Naive thymus-derived CD8-positive, alpha-beta T cell (primary cell): ENCODE results near the gene NRXN3. TPM values are rescaled to one million over a fixed set of nuclear protein-coding genes. Genes with fewer than 3 reads are reported as not detected.

Source experiments
- ATAC-seq, 2 donors: fragments of 150-1000 bp; cut with Tn5 transposase in 1 of 2; sonication (Bioruptor Pico), chemical (Tn5 transposase) in 1 of 2; 1 replicate in 1 of 2; 2 replicates in 1 of 2; pipeline ENCODE4 v1.10.0; 2021; ENCODE audit warnings: mild to moderate bottlenecking in 2 of 2, moderate library complexity in 2 of 2
- POLR2A ChIA-PET: fragments of 350-600 bp; sonication (Branson Sonifier 250); formaldehyde crosslinking; loops from one replicate; lab custom pipeline; 2021; ENCODE audit warnings: antibody characterized with exemption; lab: Charles Lee
- DNase-seq, 10 donors: peaks; one replicate each; pipeline versions ENCODE4 v3.0.0 to v3.0.0-alpha.2; 2020 to 2022
- H3K27ac Mint-ChIP-seq, 10 donors: one replicate each; pipeline ENCODE4 v1.8.0; 2020 to 2022; ENCODE audit warnings: mild to moderate bottlenecking in 10 of 10, mixed read lengths in 10 of 10, moderate library complexity in 4 of 10, inconsistent platforms in 1 of 10
- H3K27me3 Mint-ChIP-seq, 5 donors: one replicate each; pipeline ENCODE4 v1.8.0; 2021 to 2022; ENCODE audit warnings: mixed read lengths in 5 of 5
- H3K36me3 Mint-ChIP-seq, 3 donors: one replicate each; pipeline ENCODE4 v1.8.0; 2020 to 2022; ENCODE audit warnings: mixed read lengths in 3 of 3, mild to moderate bottlenecking in 2 of 3, inconsistent platforms in 1 of 3
- H3K4me1 Mint-ChIP-seq, 4 donors: one replicate each; pipeline ENCODE4 v1.8.0; 2021 to 2022; ENCODE audit warnings: mixed read lengths in 4 of 4
- H3K4me3 Mint-ChIP-seq, 10 donors: one replicate each; pipeline ENCODE4 v1.8.0; 2020 to 2022; ENCODE audit warnings: mild to moderate bottlenecking in 10 of 10, mixed read lengths in 10 of 10, moderate library complexity in 6 of 10, inconsistent platforms in 1 of 10
- H3K9me3 Mint-ChIP-seq, 9 donors: one replicate each; pipeline ENCODE4 v1.8.0; 2020 to 2022; ENCODE audit warnings: mixed read lengths in 9 of 9, mild to moderate bottlenecking in 3 of 9, inconsistent platforms in 1 of 9, moderate library complexity in 1 of 9
- polyA plus RNA-seq, 3 donors: library from polyadenylated mRNA; unstranded; fragments of 300-500 nt; fragmentation: Illumina TruSeq; gene quantifications; one replicate each; pipeline ENCODE4 v1.2.3, GENCODE V29; 2021
- total RNA-seq, 8 experiments: library from RNA in 2 of 8; stranded (reverse) in 2 of 8; gene quantifications; one replicate each; pipeline ENCODE4 v1.2.3 and lab custom pipeline; 2021 to 2026

The NRXN3 gene
- total and polyA plus RNA-seq, 5 experiments from 2014 or later, result not detected

- Mint-ChIP-seq H3K36me3 (no peaks in the 10 kb centered on the region), H3K9me3 (peaks cover 0 to 24% (median 3%) of the 10 kb centered on the region in 9 donors), H3K4me1 (no peaks in the 10 kb centered on the region), H3K4me3 (no peak overlapping the region), H3K27ac (no peak overlapping the region), H3K27me3 (peaks cover 0 to 1% (median 0%) of the 10 kb centered on the region in 5 donors)
- POLR2A ChIA-PET, result no interaction called here
- ATAC-seq, result no peak
- DNase-seq, result no peak
Observed at GRCh38 chr14:79661752-79662151, 1491.6 kb downstream of the NRXN3 start.

GRCh38 chr14:79663453-79663852 is 1493.3 kb downstream of the NRXN3 start:
- Mint-ChIP-seq H3K27ac (no peak overlapping the region), H3K9me3 (peaks cover 0 to 24% (median 2%) of the 10 kb centered on the region in 9 donors), H3K4me3 (no peak overlapping the region), H3K27me3 (peaks cover 0 to 3% (median 0%) of the 10 kb centered on the region in 5 donors), H3K4me1 (no peaks in the 10 kb centered on the region), H3K36me3 (no peaks in the 10 kb centered on the region)
- ATAC-seq (no peak), DNase-seq (no peak)
- POLR2A ChIA-PET, result no interaction called here

GRCh38 chr14:79665556-79665955 is 1495.4 kb downstream of the NRXN3 start:
- ATAC-seq, result no peak
- Mint-ChIP-seq H3K27me3 (peaks cover 0 to 3% (median 0%) of the 10 kb centered on the region in 5 donors), H3K36me3 (no peaks in the 10 kb centered on the region), H3K27ac (no peak overlapping the region), H3K4me3 (no peak overlapping the region), H3K9me3 (peaks cover 0 to 24% (median 2%) of the 10 kb centered on the region in 9 donors), H3K4me1 (no peaks in the 10 kb centered on the region)
- POLR2A ChIA-PET, result no interaction called here
- no peak for DNase-seq

- peaks cover 0 to 3% (median 0%) of the 10 kb centered on the region in 5 donors for H3K27me3 Mint-ChIP-seq
Observed at GRCh38 chr14:79668951-79669350, 1498.8 kb downstream of the NRXN3 start.

GRCh38 chr14:79670811-79671210 is 1500.6 kb downstream of the NRXN3 start:
- ATAC-seq, result no peak
- POLR2A ChIA-PET, result no interaction called here
- Mint-ChIP-seq H3K4me3 (no peak overlapping the region), H3K9me3 (peaks cover 0 to 2% (median 0%) of the 10 kb centered on the region in 9 donors), H3K27ac (no peak overlapping the region), H3K27me3 (peaks cover 0 to 3% (median 0%) of the 10 kb centered on the region in 5 donors), H3K36me3 (no peaks in the 10 kb centered on the region), H3K4me1 (no peaks in the 10 kb centered on the region)
- DNase-seq, result no peak

More at GRCh38 chr14:79668951-79669350, 1498.8 kb downstream of the NRXN3 start:
- Mint-ChIP-seq H3K4me1 (no peaks in the 10 kb centered on the region), H3K27ac (peak overlapping the region in 1 of 10 donors; percentile 54), H3K36me3 (no peaks in the 10 kb centered on the region), H3K9me3 (peaks cover 0 to 3% (median 0%) of the 10 kb centered on the region in 9 donors), H3K4me3 (no peak overlapping the region)
- ATAC-seq (no peak), DNase-seq (no peak)
- POLR2A ChIA-PET, result no interaction called here

GRCh38 chr14:79680087-79680486 is 1509.9 kb downstream of the NRXN3 start:
- Mint-ChIP-seq H3K36me3 (no peaks in the 10 kb centered on the region), H3K4me3 (no peak overlapping the region), H3K4me1 (no peaks in the 10 kb centered on the region), H3K27me3 (peaks cover 0 to 3% (median 0%) of the 10 kb centered on the region in 5 donors), H3K27ac (no peak overlapping the region), H3K9me3 (peaks cover 0 to 11% (median 0%) of the 10 kb centered on the region in 9 donors)
- DNase-seq (no peak), ATAC-seq (no peak)
- POLR2A ChIA-PET, result no interaction called here

- peaks cover 0 to 3% (median 0%) of the 10 kb centered on the region in 9 donors for H3K9me3 Mint-ChIP-seq
Observed at GRCh38 chr14:79686196-79686595, 1516.0 kb downstream of the NRXN3 start.

GRCh38 chr14:79690960-79691359 is 1520.8 kb downstream of the NRXN3 start:
- no peak overlapping the region for H3K4me3 Mint-ChIP-seq

More at GRCh38 chr14:79686196-79686595, 1516.0 kb downstream of the NRXN3 start:
- no peak overlapping the region for H3K27ac Mint-ChIP-seq
- no peaks in the 10 kb centered on the region for H3K4me1 Mint-ChIP-seq
- H3K27me3 Mint-ChIP-seq, result peaks cover 0 to 3% (median 0%) of the 10 kb centered on the region in 5 donors
- no peak for DNase-seq
- no peak for ATAC-seq
- no peak overlapping the region for H3K4me3 Mint-ChIP-seq
- POLR2A ChIA-PET, result no interaction called here
- H3K36me3 Mint-ChIP-seq, result no peaks in the 10 kb centered on the region

GRCh38 chr14:79693935-79694334 is 1523.8 kb downstream of the NRXN3 start:
- POLR2A ChIA-PET, result no interaction called here
- H3K4me3 Mint-ChIP-seq, result no peak overlapping the region
- no peak for ATAC-seq
- no peak for DNase-seq
- no peak overlapping the region for H3K27ac Mint-ChIP-seq
- H3K36me3 Mint-ChIP-seq, result no peaks in the 10 kb centered on the region
- no peaks in the 10 kb centered on the region for H3K27me3 Mint-ChIP-seq
- no peaks in the 10 kb centered on the region for H3K4me1 Mint-ChIP-seq
- H3K9me3 Mint-ChIP-seq, result peaks cover 0 to 6% (median 0%) of the 10 kb centered on the region in 9 donors

More at GRCh38 chr14:79690960-79691359, 1520.8 kb downstream of the NRXN3 start:
- Mint-ChIP-seq H3K36me3 (no peaks in the 10 kb centered on the region), H3K4me1 (no peaks in the 10 kb centered on the region), H3K27ac (no peak overlapping the region), H3K27me3 (no peaks in the 10 kb centered on the region), H3K9me3 (no peaks in the 10 kb centered on the region)
- DNase-seq, result no peak
- ATAC-seq, result no peak
- POLR2A ChIA-PET, result no interaction called here

- no peaks in the 10 kb centered on the region for H3K4me1 Mint-ChIP-seq
- no peak overlapping the region for H3K4me3 Mint-ChIP-seq
- H3K27ac Mint-ChIP-seq, result no peak overlapping the region
- ATAC-seq (no peak), DNase-seq (no peak)
- POLR2A ChIA-PET, result no interaction called here
- no peaks in the 10 kb centered on the region for H3K27me3 Mint-ChIP-seq
- no peaks in the 10 kb centered on the region for H3K36me3 Mint-ChIP-seq
- peaks cover 0 to 6% (median 0%) of the 10 kb centered on the region in 9 donors for H3K9me3 Mint-ChIP-seq
Observed at GRCh38 chr14:79695307-79695706, 1525.1 kb downstream of the NRXN3 start.

- no peaks in the 10 kb centered on the region for H3K27me3 Mint-ChIP-seq
- DNase-seq (no peak), ATAC-seq (no peak)
- H3K27ac Mint-ChIP-seq, result no peak overlapping the region
- no peak overlapping the region for H3K4me3 Mint-ChIP-seq
- H3K36me3 Mint-ChIP-seq, result no peaks in the 10 kb centered on the region
- H3K4me1 Mint-ChIP-seq, result no peaks in the 10 kb centered on the region
- H3K9me3 Mint-ChIP-seq, result peaks cover 0 to 7% (median 0%) of the 10 kb centered on the region in 9 donors
- POLR2A ChIA-PET, result no interaction called here
Observed at GRCh38 chr14:79698298-79698711, 1528.1 kb downstream of the NRXN3 start.

- Mint-ChIP-seq H3K27ac (no peak overlapping the region), H3K9me3 (peaks cover 0 to 7% (median 0%) of the 10 kb centered on the region in 9 donors), H3K4me3 (no peak overlapping the region), H3K27me3 (no peaks in the 10 kb centered on the region), H3K36me3 (no peaks in the 10 kb centered on the region), H3K4me1 (no peaks in the 10 kb centered on the region)
- DNase-seq, result no peak
- ATAC-seq, result no peak
- POLR2A ChIA-PET, result no interaction called here
Observed at GRCh38 chr14:79699206-79699605, 1529.0 kb downstream of the NRXN3 start.

- H3K9me3 Mint-ChIP-seq, result peaks cover 0 to 9% (median 0%) of the 10 kb centered on the region in 9 donors
- no peak for ATAC-seq
- peaks cover 0 to 4% (median 0%) of the 10 kb centered on the region in 5 donors for H3K27me3 Mint-ChIP-seq
- POLR2A ChIA-PET, result no interaction called here
- H3K4me1 Mint-ChIP-seq, result no peaks in the 10 kb centered on the region
- no peak overlapping the region for H3K4me3 Mint-ChIP-seq
- H3K36me3 Mint-ChIP-seq, result no peaks in the 10 kb centered on the region
- no peak for DNase-seq
- no peak overlapping the region for H3K27ac Mint-ChIP-seq
Observed at GRCh38 chr14:79701371-79701770, 1531.2 kb downstream of the NRXN3 start.

GRCh38 chr14:79702197-79702596 is 1532.0 kb downstream of the NRXN3 start:
- Mint-ChIP-seq H3K4me1 (peaks cover 0 to 1% (median 0%) of the 10 kb centered on the region in 4 donors), H3K27me3 (peaks cover 0 to 4% (median 0%) of the 10 kb centered on the region in 5 donors), H3K9me3 (peaks cover 0 to 11% (median 2%) of the 10 kb centered on the region in 9 donors), H3K36me3 (no peaks in the 10 kb centered on the region), H3K4me3 (no peak overlapping the region), H3K27ac (peak overlapping the region in 1 of 10 donors; percentile 2)
- DNase-seq (no peak), ATAC-seq (no peak)
- POLR2A ChIA-PET, result no interaction called here
